Peyer's patch (tissue), 4 donors: ENCODE results near the gene HELZ2.

Source experiments
- POLR2A ChIP-seq, 2 donors: fragments of 450-650 bp; IDR thresholded peaks; one replicate each; pipeline ENCODE4 v1.5.1; 2017; ENCODE audit warnings: antibody characterized with exemption in 2 of 2, mild to moderate bottlenecking in 2 of 2, moderate library complexity in 2 of 2
- TF ChIP-seq, protein P1 (sequence below), 6 experiments: fragments of 450-650 bp in 4 of 6; fragments of 200-600 bp in 2 of 6; sonication (generic) in 1 of 6; IDR thresholded peaks; one replicate each; pipeline ENCODE4 v1.5.1; 2017 to 2019; ENCODE audit warnings: antibody characterized with exemption in 6 of 6, mild to moderate bottlenecking in 3 of 6, moderate library complexity in 1 of 6

DNA sequence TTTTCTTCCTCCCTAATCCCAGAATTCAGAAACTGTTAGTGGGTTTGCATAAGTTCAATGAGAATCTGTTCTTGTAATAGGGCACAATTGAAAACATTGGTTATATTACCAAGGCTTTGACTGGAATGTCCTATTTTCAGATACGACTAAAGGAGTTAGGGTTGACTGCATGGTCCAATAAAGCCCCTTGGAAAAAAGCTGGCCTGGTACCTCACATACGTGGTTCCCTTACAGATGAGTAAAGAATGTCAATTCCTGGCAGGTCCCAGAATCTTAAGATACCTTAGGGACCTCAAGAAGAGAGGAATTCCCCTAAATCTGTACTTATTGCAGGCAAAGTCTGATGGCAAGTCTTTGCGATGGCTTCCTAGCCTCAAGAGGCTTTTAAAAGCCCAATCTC lies 48.9 kb downstream of the HELZ2 start:
- no peak for TF ChIP-seq POLR2A (IDR thresholded peaks at IDR 0.05)
- TF ChIP-seq, protein P1, sequence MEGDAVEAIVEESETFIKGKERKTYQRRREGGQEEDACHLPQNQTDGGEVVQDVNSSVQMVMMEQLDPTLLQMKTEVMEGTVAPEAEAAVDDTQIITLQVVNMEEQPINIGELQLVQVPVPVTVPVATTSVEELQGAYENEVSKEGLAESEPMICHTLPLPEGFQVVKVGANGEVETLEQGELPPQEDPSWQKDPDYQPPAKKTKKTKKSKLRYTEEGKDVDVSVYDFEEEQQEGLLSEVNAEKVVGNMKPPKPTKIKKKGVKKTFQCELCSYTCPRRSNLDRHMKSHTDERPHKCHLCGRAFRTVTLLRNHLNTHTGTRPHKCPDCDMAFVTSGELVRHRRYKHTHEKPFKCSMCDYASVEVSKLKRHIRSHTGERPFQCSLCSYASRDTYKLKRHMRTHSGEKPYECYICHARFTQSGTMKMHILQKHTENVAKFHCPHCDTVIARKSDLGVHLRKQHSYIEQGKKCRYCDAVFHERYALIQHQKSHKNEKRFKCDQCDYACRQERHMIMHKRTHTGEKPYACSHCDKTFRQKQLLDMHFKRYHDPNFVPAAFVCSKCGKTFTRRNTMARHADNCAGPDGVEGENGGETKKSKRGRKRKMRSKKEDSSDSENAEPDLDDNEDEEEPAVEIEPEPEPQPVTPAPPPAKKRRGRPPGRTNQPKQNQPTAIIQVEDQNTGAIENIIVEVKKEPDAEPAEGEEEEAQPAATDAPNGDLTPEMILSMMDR (IDR thresholded peaks at IDR 0.05): no peak
